HepG2 (cell line): ENCODE measurements around the gene RASSF4. TPM values are rescaled to one million over a fixed set of nuclear protein-coding genes. Genes with fewer than 3 reads are reported as not detected.

Experiments
- ATAC-seq: fragments of 200-7000 bp; cut with Tn5 transposase; 3 replicates; pipeline ENCODE4 v1.9.1; 2020; ENCODE audit warnings: mild to moderate bottlenecking, moderate library complexity
- BruUV-seq: library from RNA; stranded (reverse); fragments of 400-500 nt; replicated peaks from 2 replicates; lab custom pipeline; 2021; lab: Mats Ljungman, UMichigan
- CTCF ChIA-PET: fragments of 300-600 bp; formaldehyde crosslinking; extraction: SDS; loops from one replicate; lab custom pipeline; 2021; ENCODE audit warnings: low total read pairs, inconsistent platforms, low intra/inter-chr PET ratio; lab: Yijun Ruan, JAX
- POLR2A ChIA-PET: fragments of 350-600 bp; sonication (Branson Sonifier 250); formaldehyde crosslinking; loops from one replicate; lab custom pipeline; 2020; ENCODE audit warnings: antibody characterized with exemption, inconsistent platforms; lab: Yijun Ruan, JAX
- DNase-seq: peaks from one replicate; pipeline ENCODE4 v3.0.0-alpha.2; 2015; ENCODE audit warnings: low spot score
- FAIRE-seq: peaks from 3 replicates; lab custom pipeline; 2011; peaks lifted over from hg19 to GRCh38; lab: Jason Lieb, UNC
- H2AFZ ChIP-seq: one replicate; pipeline ENCODE4 v1.6.1; 2011; ENCODE audit warnings: low read length, inconsistent platforms
- H3K27ac ChIP-seq: fragments of 300-600 bp; 3 replicates; pipeline ENCODE4 v1.8.0; 2011; ENCODE audit warnings: mixed run types, mild to moderate bottlenecking, mixed read lengths, low read length, inconsistent platforms; ENCODE audit not compliant: insufficient read depth; ENCODE audit errors: extremely low read length
- H3K27me3 ChIP-seq, 2 experiments: fragments of 200-600 bp in 1 of 2; 2 replicates in 1 of 2; 3 replicates in 1 of 2; pipeline versions ENCODE4 v1.6.0 to v1.8.0; 2011; ENCODE audit warnings: low read length in 2 of 2, mild to moderate bottlenecking in 2 of 2, moderate library complexity in 2 of 2, inconsistent platforms in 1 of 2; ENCODE audit not compliant: insufficient read depth in 2 of 2, control insufficient read depth in 1 of 2
- H3K36me3 ChIP-seq, 2 experiments: fragments of 200-600 bp in 1 of 2; replicated peaks in 1 of 2; 2 replicates in 1 of 2; 3 replicates in 1 of 2; pipeline versions ENCODE4 v1.5.1 to v1.8.0; 2011; ENCODE audit warnings: low read length in 2 of 2, inconsistent platforms in 1 of 2; ENCODE audit not compliant: insufficient read depth in 2 of 2, control insufficient read depth in 1 of 2
- H3K4me1 ChIP-seq: 2 replicates; pipeline ENCODE4 v1.5.1; 2012; ENCODE audit warnings: low read length, inconsistent platforms; ENCODE audit not compliant: insufficient read depth
- H3K4me2 ChIP-seq: 2 replicates; pipeline ENCODE4 v1.6.0; 2011; ENCODE audit warnings: low read depth, low read length, inconsistent platforms
- H3K4me3 ChIP-seq, 3 experiments: fragments of 200-600 bp in 1 of 3; sonication (generic), shearing (Covaris generic) in 1 of 3; replicated peaks in 1 of 3; 2 replicates each; pipeline ENCODE4 v1.5.1; 2011 to 2016; ENCODE audit warnings: low read length in 3 of 3, inconsistent platforms in 2 of 3, low read depth in 2 of 3, mild to moderate bottlenecking in 2 of 3, control low read depth in 1 of 3, mixed read lengths in 1 of 3; ENCODE audit not compliant: insufficient read depth in 1 of 3
- H3K79me2 ChIP-seq: one replicate; pipeline ENCODE4 v1.6.1; 2011; ENCODE audit warnings: low read length, inconsistent platforms; ENCODE audit not compliant: insufficient read depth
- H3K9ac ChIP-seq: 2 replicates; pipeline ENCODE4 v1.6.0; 2011; ENCODE audit warnings: mild to moderate bottlenecking, low read depth, low read length, inconsistent platforms; ENCODE audit not compliant: insufficient read depth
- H3K9me3 ChIP-seq: 2 replicates; pipeline ENCODE4 v1.5.1; 2012; ENCODE audit warnings: mild to moderate bottlenecking, low read length
- H4K20me1 ChIP-seq: 2 replicates; pipeline ENCODE4 v1.6.0; 2011; ENCODE audit warnings: inconsistent platforms, mild to moderate bottlenecking, low read length, moderate library complexity; ENCODE audit not compliant: insufficient read depth
- HDAC1 ChIP-seq: sonication (generic); formaldehyde crosslinking; IDR thresholded peaks from 2 replicates; pipeline ENCODE4 v1.5.1; 2020; ENCODE audit warnings: mild to moderate bottlenecking, missing genetic modification reagents
- HHEX ChIP-seq: IDR thresholded peaks from 2 replicates; pipeline ENCODE4 v1.6.1; 2016; ENCODE audit warnings: control low read depth
- MAFF ChIP-seq: IDR thresholded peaks from 2 replicates; pipeline ENCODE4 v1.6.1; 2011; ENCODE audit warnings: low read depth, low read length, improper control_type of control experiment
- MAFK ChIP-seq, 2 experiments: IDR thresholded peaks in 1 of 2; conservative IDR thresholded peaks in 1 of 2; 2 replicates each; pipeline ENCODE4 v1.6.1; 2011; ENCODE audit warnings: improper control_type of control experiment in 2 of 2, low read length in 2 of 2
- NFE2L2 ChIP-seq: fragments of 150-350 bp; IDR thresholded peaks from 2 replicates; pipeline ENCODE4 v1.6.1; 2014; ENCODE audit warnings: low read length
- SYNCRIP ChIP-seq: fragments of 200-400 bp; formaldehyde crosslinking; IDR thresholded peaks from 2 replicates; pipeline ENCODE4 v1.6.1; 2018; ENCODE audit warnings: mild to moderate bottlenecking, low read depth, low read length; ENCODE audit not compliant: insufficient read depth
- TARDBP ChIP-seq: sonication (generic); formaldehyde crosslinking; IDR thresholded peaks from 2 replicates; pipeline ENCODE4 v1.8.0; 2022; ENCODE audit warnings: mild to moderate bottlenecking, missing genetic modification reagents
- ZNF33B ChIP-seq: sonication (generic); formaldehyde crosslinking; IDR thresholded peaks from 2 replicates; pipeline ENCODE4 v1.5.1; 2020; ENCODE audit warnings: mild to moderate bottlenecking, missing genetic modification reagents
- ZNF619 ChIP-seq: sonication (generic); formaldehyde crosslinking; IDR thresholded peaks from 2 replicates; pipeline ENCODE4 v1.4.0; 2020; ENCODE audit warnings: mild to moderate bottlenecking, missing genetic modification reagents
- ZNF7 ChIP-seq: IDR thresholded peaks from 2 replicates; pipeline ENCODE4 v1.6.1; 2016; ENCODE audit warnings: missing biosample characterization, missing genetic modification reagents
- WGBS: methylation state at CpG from one replicate; pipeline ENCODE4 v1.1.6; 2017; ENCODE audit warnings: low lambda C conversion rate; 5-methylcytosine and 5-hydroxymethylcytosine counted together
- in situ Hi-C: cut with HindIII; loops from 2 replicates; pipeline ENCODE4 v1.10.0; 2017; ENCODE audit warnings: low pct_unique_long_range_greater_than_20kb; ENCODE audit not compliant: extremely low pct_ligation_motif_present
- intact Hi-C: fragments of 100-400 bp; cut with micrococcal nuclease; formaldehyde crosslinking; loops from one replicate; pipeline ENCODE4 v1.10.0; 2022; ENCODE audit not compliant: unreplicated experiment
- polyA plus RNA-seq, 8 experiments: library from polyadenylated mRNA; depleted of rRNA in 3 of 8; stranded (reverse) in 7 of 8; unstranded in 1 of 8; fragments of >200 nt; fragmentation: Illumina TruSeq in 4 of 8; extraction: Trizol in 4 of 8; gene quantifications; 2 replicates each; pipeline versions ENCODE4 v1.2.1 to v1.2.3, GENCODE V29; 2011 to 2016; ENCODE audit warnings: low read depth in 4 of 8, missing spikeins in 1 of 8, mixed read lengths in 1 of 8; ENCODE audit not compliant: insufficient read depth in 1 of 8
- total RNA-seq, 5 experiments: library from RNA; depleted of rRNA; stranded (reverse); fragments of >200 nt; fragmentation: Illumina TruSeq; extraction: Trizol; gene quantifications; 2 replicates each; pipeline ENCODE4 v1.2.3, GENCODE V29; 2016; ENCODE audit warnings: low read depth in 1 of 5
- TF ChIP-seq, protein P1 (sequence below): sonication (generic); formaldehyde crosslinking; IDR thresholded peaks from 2 replicates; pipeline ENCODE4 v1.8.0; 2022; ENCODE audit warnings: low read depth, missing genetic modification reagents

The RASSF4 gene
- total and polyA plus RNA-seq, 2 of the 13 experiments (the other 11 are each of a cell fraction or from before 2014, with no cell fraction given): 34.0 to 51.7 TPM

DNA sequence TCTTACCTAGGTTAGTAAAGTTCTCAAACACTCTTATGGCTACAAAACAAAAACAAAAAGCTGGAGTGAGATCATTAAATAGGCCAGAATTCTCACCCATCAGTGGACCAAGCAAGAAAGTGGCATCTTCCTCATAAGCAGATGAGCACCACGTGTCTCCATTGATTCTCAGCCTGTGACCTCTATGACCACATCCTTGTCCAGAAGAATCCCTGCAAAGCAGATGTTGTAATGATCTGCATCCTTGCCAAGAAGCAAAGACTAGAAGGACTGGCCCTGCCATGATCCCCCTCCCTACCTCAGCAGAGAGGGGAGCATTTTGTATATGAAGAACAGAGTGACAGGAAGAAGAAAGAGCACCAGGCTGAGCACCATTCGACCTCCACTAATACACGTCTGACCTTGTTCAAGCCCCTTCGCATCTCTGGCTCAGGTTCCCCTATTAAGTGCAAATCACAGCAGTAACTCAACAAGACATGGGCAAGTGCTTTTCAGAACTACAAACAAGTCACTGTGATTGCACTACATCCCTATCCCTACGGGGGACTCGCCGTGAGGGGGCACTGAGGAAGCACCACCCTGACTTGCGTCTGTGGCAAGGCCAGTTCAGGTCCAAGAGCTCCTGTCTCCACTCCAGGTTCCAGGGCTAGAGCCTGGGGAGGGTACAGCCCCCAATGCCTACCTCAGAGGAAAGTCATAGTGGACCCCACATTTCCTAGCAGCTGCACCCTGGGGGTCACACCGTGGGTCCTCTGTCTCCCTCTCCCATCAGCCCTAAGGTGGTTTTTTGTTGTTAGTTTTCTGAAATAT lies 22.2 kb upstream of the RASSF4 start (continued):
- no peak for TF ChIP-seq TARDBP
- TF ChIP-seq, protein P1, sequence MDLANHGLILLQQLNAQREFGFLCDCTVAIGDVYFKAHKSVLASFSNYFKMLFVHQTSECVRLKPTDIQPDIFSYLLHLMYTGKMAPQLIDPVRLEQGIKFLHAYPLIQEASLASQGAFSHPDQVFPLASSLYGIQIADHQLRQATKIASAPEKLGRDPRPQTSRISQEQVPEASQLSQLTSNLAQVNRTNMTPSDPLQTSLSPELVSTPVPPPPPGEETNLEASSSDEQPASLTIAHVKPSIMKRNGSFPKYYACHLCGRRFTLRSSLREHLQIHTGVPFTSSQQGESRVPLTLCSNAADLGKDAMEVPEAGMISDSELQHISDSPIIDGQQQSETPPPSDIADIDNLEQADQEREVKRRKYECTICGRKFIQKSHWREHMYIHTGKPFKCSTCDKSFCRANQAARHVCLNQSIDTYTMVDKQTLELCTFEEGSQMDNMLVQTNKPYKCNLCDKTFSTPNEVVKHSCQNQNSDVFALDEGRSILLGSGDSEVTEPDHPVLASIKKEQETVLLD (CRISPR knock-in tag): no peak
- no peak for TF ChIP-seq SYNCRIP
- no peak for TF ChIP-seq HHEX (CRISPR knock-in tag)
- TF ChIP-seq HDAC1 (CRISPR knock-in tag): no peak

DNA sequence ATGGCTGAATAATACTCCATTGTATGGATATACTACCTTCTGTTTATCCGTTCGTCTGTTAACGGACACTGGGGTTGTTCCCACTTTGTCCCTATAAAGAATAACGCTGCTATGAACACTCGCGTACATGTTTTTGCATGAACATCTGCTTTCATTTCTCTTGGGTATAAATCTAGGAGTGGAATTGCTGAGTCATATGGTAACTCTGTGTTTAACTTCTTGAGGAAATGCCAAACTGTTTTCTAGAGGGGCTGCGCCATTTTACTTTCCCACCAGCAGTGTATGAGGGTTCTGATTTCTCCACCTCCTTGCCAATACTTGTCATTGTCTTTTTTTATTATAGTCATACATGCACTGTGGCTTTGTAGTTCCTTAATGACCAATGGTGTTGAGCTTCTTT lies 20.6 kb upstream of the RASSF4 start:
- Histone ChIP-seq H3K79me2 (no peaks in the 10 kb centered on the region), H3K9ac (no peak overlapping the region), H3K27ac (no peak overlapping the region)
- FAIRE-seq: no peak
- in situ Hi-C loops: no loop called here
- peak; percentile 75 for TF ChIP-seq NFE2L2
- TF ChIP-seq ZNF619 (CRISPR knock-in tag): no peak
- TF ChIP-seq ZNF7 (CRISPR knock-in tag): peak; percentile 88
- TF ChIP-seq ZNF33B (CRISPR knock-in tag): no peak
- TF ChIP-seq MAFK (conservative IDR thresholded peaks at IDR 0.05 in 1 of 2, IDR thresholded peaks at IDR 0.05 in 1 of 2; ENCODE audit: low read length in 2 of 2): peak; percentile 51 to 56; a peak in 3 of 4 replicates
- TF ChIP-seq MAFF: 0 out of 2 replicates have a peak, but pooled peaks have one; percentile 29
- TF ChIP-seq, all 625 proteins: peak for 4
- Histone ChIP-seq H3K9me3 (no peaks in the 10 kb centered on the region), H3K27me3 (no peaks in the 10 kb centered on the region), H3K4me3 (no peak overlapping the region), H3K36me3 (no peaks in the 10 kb centered on the region), H2AFZ (no peak overlapping the region), H3K4me1 (peaks cover 68% of the 10 kb centered on the region), H3K4me2 (no peak overlapping the region), H4K20me1 (no peaks in the 10 kb centered on the region)
- POLR2A ChIA-PET: interaction anchor here (1.3 to 7.1 kb wide), 4 partner anchors 14 to 38 kb away, joined by 4 to 215 read pairs (median 16); partner anchors contain the start of gene DEPP1
- CTCF ChIA-PET: no interaction called here
- no peak for ATAC-seq
- intact Hi-C loops: no loop called here
- no TSS peak for BruUV-seq
- 91% methylated on average over 7 of the region's 7 CpGs for WGBS
- no peak for DNase-seq
